Neural cell (in vitro differentiated cells): ENCODE measurements around the gene ANKRD44.

Source experiments
- CTCF ChIP-seq: fragments of 450-650 bp; IDR thresholded peaks from 2 replicates; pipeline ENCODE4 v1.5.1; 2014; ENCODE audit warnings: antibody characterized with exemption, mild to moderate bottlenecking, moderate library complexity; ENCODE audit not compliant: poor library complexity, severe bottlenecking
- EP300 ChIP-seq: fragments of 450-650 bp; conservative IDR thresholded peaks from 2 replicates; pipeline ENCODE4 v1.6.1; 2014; ENCODE audit warnings: antibody characterized with exemption, mild to moderate bottlenecking, moderate library complexity; ENCODE audit not compliant: poor library complexity, severe bottlenecking
- EZH2 ChIP-seq: fragments of 200-600, 300-800 bp; shearing (Covaris generic), sonication (generic); IDR thresholded peaks from 2 replicates; pipeline ENCODE4 v1.6.1; 2014; ENCODE audit warnings: antibody characterized with exemption, low read length, borderline replicate concordance, mild to moderate bottlenecking; ENCODE audit not compliant: insufficient read depth, poor library complexity, severe bottlenecking
- POLR2AphosphoS5 ChIP-seq: IDR thresholded peaks from 2 replicates; pipeline ENCODE4 v1.6.1; 2012
- RAD21 ChIP-seq: fragments of 450-650 bp; conservative IDR thresholded peaks from 2 replicates; pipeline ENCODE4 v1.6.1; 2014; ENCODE audit warnings: antibody characterized with exemption, mild to moderate bottlenecking, moderate library complexity
- REST ChIP-seq: IDR thresholded peaks from 2 replicates; pipeline ENCODE4 v1.6.1; 2012; ENCODE audit warnings: borderline replicate concordance
- SMC3 ChIP-seq: fragments of 450-650 bp; conservative IDR thresholded peaks from 2 replicates; pipeline ENCODE4 v1.6.1; 2014; ENCODE audit warnings: antibody characterized with exemption, mild to moderate bottlenecking, moderate library complexity; ENCODE audit not compliant: poor library complexity
- TAF1 ChIP-seq: IDR thresholded peaks from 2 replicates; pipeline ENCODE4 v1.6.1; 2012; ENCODE audit warnings: low read depth

- TF ChIP-seq CTCF (no peak), REST (no peak), EZH2 (no peak), EP300 (no peak), SMC3 (no peak), POLR2AphosphoS5 (no peak), RAD21 (no peak), TAF1 (no peak)
These were observed 28.4 kb upstream of the ANKRD44 start for GRCh38 chr2:197339016-197339415.
